ENCODE measurements around the gene KERA.

DNA sequence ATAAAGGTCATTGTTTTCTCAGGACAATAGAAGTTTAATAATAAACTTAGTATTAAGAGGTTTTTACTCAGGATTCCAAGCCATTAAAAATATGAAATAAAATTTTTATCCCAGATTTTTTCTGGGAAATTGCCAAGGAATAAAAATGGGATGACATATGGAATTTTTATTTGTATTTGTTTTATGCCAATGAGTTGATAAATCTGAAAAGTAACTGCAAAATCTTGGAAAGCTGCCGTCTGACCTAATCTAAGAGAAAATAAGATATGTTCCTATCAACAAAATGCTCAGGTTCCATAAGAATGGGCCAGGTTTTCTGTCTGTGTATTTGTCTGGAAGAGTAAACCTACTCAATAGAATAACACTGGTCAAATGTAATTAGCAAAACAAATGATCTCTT lies 22.2 kb upstream of the KERA start:
- no peak for TF ChIP-seq CTCF (tag by site-specific recombination; IDR thresholded peaks at IDR 0.05)
- no peak for TF ChIP-seq KLF1 (tag by site-specific recombination; IDR thresholded peaks at IDR 0.05)
- TF ChIP-seq TCF7L2 (IDR thresholded peaks at IDR 0.05; ENCODE audit: borderline replicate concordance, low read depth, low read length): no peak
- TF ChIP-seq, protein P1, sequence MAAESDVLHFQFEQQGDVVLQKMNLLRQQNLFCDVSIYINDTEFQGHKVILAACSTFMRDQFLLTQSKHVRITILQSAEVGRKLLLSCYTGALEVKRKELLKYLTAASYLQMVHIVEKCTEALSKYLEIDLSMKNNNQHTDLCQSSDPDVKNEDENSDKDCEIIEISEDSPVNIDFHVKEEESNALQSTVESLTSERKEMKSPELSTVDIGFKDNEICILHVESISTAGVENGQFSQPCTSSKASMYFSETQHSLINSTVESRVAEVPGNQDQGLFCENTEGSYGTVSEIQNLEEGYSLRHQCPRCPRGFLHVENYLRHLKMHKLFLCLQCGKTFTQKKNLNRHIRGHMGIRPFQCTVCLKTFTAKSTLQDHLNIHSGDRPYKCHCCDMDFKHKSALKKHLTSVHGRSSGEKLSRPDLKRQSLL (tag by site-specific recombination; IDR thresholded peaks at IDR 0.05): no peak
- no peak for TF ChIP-seq ZNF76 (tag by site-specific recombination; IDR thresholded peaks at IDR 0.05; ENCODE audit: borderline replicate concordance, low read depth)
- no peak for TF ChIP-seq ZNF324 (tag by site-specific recombination; IDR thresholded peaks at IDR 0.05)
- no peak for TF ChIP-seq GLIS1 (tag by site-specific recombination; IDR thresholded peaks at IDR 0.05)
- no peak for TF ChIP-seq ZNF560 (tag by site-specific recombination; IDR thresholded peaks at IDR 0.05; ENCODE audit: borderline replicate concordance)

Measured in HEK293 (cell line).